Gastrocnemius medialis (tissue), 4 donors: ENCODE results near the gene PLA2G1B.

ENCODE experiments used
- CTCF ChIP-seq, 5 experiments: fragments of 450-650 bp in 3 of 5; fragments of 200-600 bp in 2 of 5; sonication (generic) in 2 of 5; IDR thresholded peaks in 4 of 5; conservative IDR thresholded peaks in 1 of 5; 1 replicate in 4 of 5; 2 replicates in 1 of 5; pipeline ENCODE4 v1.5.1; 2016 to 2019; ENCODE audit warnings: antibody characterized with exemption in 5 of 5, mild to moderate bottlenecking in 3 of 5, moderate library complexity in 3 of 5
- POLR2A ChIP-seq, 2 donors: fragments of 450-650 bp; IDR thresholded peaks; one replicate each; pipeline ENCODE4 v1.6.1; 2017; ENCODE audit warnings: antibody characterized with exemption in 2 of 2, mild to moderate bottlenecking in 2 of 2, moderate library complexity in 2 of 2

DNA sequence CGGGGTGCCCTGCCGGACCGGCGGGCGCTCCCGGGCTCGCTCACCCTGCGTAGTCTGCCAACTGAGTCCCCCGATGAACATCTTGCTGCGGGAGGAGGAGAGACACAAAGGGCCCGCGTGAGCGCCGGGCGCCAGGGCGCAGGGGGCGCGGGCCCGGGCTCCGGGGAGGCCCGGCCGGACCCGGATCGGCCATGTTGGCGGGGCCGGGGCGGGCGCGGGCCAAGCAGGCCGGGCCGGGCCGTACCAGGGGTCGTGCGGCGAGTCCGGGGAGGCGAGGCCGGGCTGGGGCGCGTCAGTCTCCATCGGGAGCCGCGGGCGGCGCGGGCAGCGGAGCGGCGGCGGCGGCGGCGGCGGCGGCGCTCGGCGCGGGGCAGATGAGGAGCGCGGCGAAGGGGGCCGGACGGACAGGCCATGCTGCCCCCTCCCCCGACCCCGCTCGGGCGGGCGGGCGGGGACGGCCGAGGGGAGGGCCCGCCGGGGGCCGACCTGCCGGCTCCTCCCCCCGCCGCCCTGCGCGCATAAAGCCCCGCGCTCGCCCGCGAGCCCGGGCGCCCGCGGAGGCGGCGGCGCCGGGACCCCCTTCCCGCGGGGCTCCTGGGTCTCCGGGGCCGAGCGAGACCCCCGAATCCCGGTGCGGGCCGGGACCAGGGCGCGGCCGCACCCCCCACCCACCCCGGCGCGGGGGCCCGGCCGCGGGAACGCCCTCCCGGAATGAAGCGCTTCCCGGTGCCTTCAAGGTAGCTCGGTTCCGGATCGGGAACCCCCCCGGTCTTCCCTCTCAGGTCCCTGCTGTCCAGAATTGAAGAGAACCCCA is 41.4 kb upstream of the PLA2G1B start, which contains the start of gene MSI1:
- no peak for TF ChIP-seq POLR2A (IDR thresholded peaks at IDR 0.05)
- TF ChIP-seq CTCF (IDR thresholded peaks at IDR 0.05 in 4 of 5, conservative IDR thresholded peaks at IDR 0.05 in 1 of 5) = no peak
